Activated CD8-positive, alpha-beta memory T cell treated with anti-CD3 and anti-CD28 coated beads, Interleukin-2, amount 50 U/mL, for 4 hours (primary cell): ENCODE results near the gene TAS2R39.
"Not testable (repeated sequence)": the region's sequence is repeated elsewhere in the genome, so short reads cannot be mapped to it uniquely, and the experiment has no call there.

Experiments
- DNase-seq: peaks from one replicate; pipeline ENCODE4 v3.0.0-alpha.2; 2020

TAS2R39 gene

DNA sequence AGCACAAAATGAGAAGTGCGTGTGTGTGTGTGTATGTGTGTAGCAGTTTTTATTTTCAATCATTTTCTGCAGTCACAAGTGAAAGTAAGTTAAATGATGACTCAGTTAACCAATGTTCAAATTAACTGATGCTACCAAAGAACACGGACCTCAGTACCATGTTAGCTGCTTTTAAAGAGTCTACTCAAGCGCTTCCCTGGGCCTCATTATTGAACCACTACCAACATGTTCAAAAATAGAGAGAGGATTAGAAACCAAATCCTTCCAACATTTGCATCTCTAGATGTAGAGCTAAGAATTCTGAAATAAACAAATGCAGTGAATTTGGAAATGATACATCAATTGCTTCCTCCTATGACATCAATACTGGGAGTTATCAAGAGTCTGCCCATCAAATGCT lies at the start of gene TAS2R39:
Gene TAS2R39, plus strand, starts transcription at position 396 of the 400 bp plus-strand sequence. Its CDS starts 0 bp downstream, at position 396.
- DNase-seq: no peak

- no peak for DNase-seq
Measured at GRCh38 chr7:143147070-143147469, 36.1 kb upstream of the TAS2R39 start.

DNA sequence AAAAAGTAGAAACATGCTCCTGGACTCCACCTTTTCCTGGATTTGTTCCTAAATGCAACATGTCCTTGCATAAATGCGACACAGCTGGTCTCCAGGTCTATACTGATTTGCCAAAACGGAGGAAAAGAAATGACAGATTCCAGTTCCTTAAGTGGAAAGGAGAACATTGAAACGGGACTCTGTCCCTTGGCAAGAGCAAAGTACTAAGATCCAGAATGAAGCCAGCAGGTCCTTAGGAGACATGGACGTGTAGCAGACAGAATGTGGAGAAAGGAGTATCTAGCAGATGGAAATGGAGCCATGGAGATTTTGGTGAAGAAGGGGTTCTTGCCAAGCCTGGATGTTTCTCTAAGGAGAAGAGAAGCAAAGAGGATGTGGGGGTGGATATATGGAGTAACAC lies 35.2 kb upstream of the TAS2R39 start:
- DNase-seq: no peak

GRCh38 chr7:143148651-143149050 lies 34.6 kb upstream of the TAS2R39 start:
- no peak for DNase-seq

DNA sequence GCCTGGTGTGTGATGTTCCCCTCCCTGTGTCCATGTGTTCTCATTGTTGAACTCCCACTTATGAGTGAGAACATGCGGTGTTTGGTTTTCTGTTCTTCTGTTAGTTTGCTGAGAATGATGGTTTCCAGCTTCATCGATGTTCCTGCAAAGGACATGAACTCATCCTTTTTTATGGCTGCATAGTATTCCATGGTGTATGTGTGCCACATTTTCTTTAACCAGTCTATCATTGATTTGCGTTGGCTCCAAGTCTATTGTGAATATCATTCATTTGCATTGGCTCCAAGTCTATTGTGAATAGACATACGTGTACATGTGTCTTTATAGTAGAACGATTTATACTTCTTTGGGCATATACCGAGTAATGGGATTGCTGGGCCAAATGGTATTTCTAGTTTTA lies 32.5 kb upstream of the TAS2R39 start:
- not testable (repeated sequence) for DNase-seq

DNA sequence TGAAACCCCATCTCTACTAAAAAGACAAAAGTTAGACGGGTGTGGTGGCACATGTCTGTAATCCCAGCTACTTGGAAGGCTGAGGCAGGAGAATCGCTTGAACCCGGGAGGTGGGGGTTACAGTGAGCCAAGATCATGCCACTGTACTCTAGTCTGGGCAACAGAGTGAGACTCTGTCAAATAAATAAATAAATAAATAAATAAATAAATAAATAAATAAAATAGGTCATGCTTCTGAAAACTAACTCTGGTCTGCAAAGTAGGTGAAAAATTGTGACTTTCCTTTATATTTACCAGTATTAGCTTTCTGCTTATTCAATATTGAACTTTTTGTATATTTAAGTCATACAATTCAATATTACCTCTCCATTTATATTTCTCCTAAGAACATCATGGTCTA lies 24.6 kb upstream of the TAS2R39 start:
- DNase-seq: not testable (repeated sequence)

GRCh38 chr7:143171697-143172096 lies 11.5 kb upstream of the TAS2R39 start:
- DNase-seq: no peak

GRCh38 chr7:143172354-143172753 lies 10.9 kb upstream of the TAS2R39 start:
- DNase-seq: no peak

DNA sequence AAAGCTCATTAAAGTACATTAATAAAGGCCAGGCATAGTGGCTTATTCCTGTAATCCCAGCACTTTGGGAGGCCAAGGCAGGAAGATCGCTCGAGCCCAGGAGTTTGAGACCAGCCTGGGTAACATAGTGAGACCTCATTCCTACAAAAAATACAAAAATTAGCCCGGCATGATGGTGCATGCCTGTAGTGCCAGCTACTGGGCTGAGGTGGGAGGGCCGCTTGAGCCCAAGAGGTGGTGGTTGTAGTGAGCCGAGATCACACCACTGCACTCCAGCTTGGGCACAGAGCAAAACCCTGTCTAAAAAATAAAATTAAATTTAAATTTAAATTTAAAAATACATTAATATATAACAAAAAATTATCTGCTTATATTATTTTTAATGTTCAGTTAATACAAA lies 7.1 kb upstream of the TAS2R39 start:
- DNase-seq: no peak

DNA sequence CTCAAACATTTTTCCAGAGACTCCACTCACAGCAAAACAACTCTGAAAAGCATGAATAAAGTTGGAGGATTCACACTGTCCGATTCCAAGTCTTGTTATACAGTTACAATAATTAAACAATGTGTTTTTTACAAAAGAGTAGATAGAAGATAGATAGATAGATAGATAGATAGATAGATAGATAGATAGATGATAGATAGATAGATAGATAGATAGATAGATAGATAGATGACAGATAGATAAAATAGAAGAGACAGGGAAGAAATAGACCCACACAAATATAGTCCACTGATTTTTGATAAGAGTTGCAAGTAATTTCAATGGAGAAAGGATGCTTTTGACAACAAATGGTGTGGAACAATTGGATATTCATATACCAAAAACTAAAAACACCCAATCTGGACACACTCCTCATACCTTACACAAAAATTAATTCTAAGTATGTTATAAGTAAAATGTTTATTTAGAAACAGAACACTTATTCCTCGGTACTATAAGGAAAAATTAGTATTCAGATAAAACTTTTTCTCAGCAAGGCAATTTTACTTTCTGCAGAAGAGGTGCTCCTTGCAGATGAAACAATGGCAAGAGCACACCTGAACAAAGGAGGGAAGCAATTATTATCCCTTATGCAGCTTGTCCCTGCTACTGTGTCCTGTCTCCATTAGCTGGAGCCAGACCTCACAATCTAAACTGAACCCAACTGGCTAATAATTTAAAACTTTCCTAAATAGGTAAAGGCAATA lies 5.7 kb upstream of the TAS2R39 start:
- DNase-seq: no peak

GRCh38 chr7:143180771-143181170 lies 2.4 kb upstream of the TAS2R39 start:
- DNase-seq: not testable (repeated sequence)

GRCh38 chr7:143181349-143181748 lies 1.9 kb upstream of the TAS2R39 start:
- no peak for DNase-seq

- no peak for DNase-seq
Measured at GRCh38 chr7:143185551-143185950, 2.3 kb downstream of the TAS2R39 start.

- no peak for DNase-seq
Measured at GRCh38 chr7:143188994-143189393, 5.8 kb downstream of the TAS2R39 start.

- DNase-seq: no peak
Measured at GRCh38 chr7:143193880-143194279, 10.7 kb downstream of the TAS2R39 start.

DNA sequence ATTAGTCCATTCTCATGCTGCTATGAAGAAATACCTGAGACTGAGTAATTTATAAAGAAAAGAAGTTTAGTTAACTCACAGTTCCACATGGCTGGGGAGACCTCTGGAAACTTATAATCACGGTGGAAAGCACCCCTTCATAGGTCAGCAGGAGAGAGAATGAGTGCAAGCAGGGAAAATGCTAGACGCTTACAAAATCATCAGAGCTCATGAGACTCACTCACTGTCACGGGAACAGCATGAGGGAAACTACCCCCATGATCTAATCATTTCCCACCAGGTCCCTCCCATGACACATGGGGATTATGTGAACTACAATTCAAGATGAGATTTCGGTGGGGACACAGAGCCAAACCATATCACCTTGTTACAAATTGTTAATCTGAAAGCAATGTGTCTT lies 15.8 kb downstream of the TAS2R39 start:
- DNase-seq: no peak

DNA sequence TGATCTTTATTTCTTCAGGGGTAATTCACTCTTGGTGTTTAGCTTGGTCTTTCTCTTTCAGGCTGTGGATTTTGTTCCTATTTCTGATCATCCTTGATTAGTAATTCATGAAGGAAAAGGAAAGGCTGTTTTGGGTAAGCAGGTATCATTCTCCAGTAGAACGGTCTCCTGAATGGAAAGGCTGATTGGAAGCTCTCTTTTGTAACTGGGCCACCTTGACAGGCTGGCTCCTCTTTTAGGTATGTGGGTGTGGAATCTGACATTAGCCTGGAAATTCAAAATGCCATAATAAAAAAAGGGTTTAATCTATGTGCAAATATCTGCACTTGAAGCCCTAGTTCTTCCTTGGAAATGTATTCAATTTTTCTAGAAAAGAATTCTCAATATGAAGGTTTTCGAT lies 18.9 kb downstream of the TAS2R39 start:
- no peak for DNase-seq

GRCh38 chr7:143203386-143203785 lies 20.2 kb downstream of the TAS2R39 start:
- DNase-seq: no peak

GRCh38 chr7:143205560-143206293 lies 22.5 kb downstream of the TAS2R39 start:
- DNase-seq: no peak

GRCh38 chr7:143210541-143210940 lies 27.3 kb downstream of the TAS2R39 start:
- no peak for DNase-seq

DNA sequence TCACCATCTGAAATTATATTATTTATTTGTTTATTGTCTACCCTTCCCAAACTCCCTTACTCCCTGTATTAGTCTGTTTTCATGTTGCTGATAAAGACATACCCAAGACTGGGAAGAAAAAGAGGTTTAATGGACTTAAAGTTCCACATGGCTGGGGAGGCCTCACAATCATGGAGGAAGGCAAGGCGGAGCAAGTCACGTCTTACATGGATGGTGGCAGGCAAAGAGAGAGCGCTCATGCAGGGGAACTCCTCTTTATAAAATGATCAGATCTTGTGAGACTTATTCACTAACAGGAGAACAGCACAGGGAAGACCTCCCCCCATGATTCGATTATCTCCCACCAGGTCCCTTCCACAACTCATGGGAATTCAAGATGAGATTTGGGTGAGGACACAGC lies 30.3 kb downstream of the TAS2R39 start:
- not testable (repeated sequence) for DNase-seq

- DNase-seq: peak; percentile 60
Measured at GRCh38 chr7:143214789-143215679, 31.8 kb downstream of the TAS2R39 start.

- no peak for DNase-seq
Measured at GRCh38 chr7:143216151-143216550, 32.9 kb downstream of the TAS2R39 start.
